A673 (cell line): ENCODE data around the gene BAHD1.

Experiments used
- CTCF ChIP-seq: fragments of 300-800, 200-600 bp; sonication (generic); conservative IDR thresholded peaks from 2 replicates; pipeline ENCODE4 v1.5.1; 2017; ENCODE audit warnings: low read depth, mild to moderate bottlenecking, antibody characterized with exemption, low read length, moderate library complexity, mixed read lengths
- EZH2 ChIP-seq: fragments of 200-600 bp; sonication (generic); IDR thresholded peaks from 2 replicates; pipeline ENCODE4 v1.6.1; 2017; ENCODE audit warnings: borderline replicate concordance, low read depth, mild to moderate bottlenecking, mixed read lengths, antibody characterized with exemption, low read length; ENCODE audit not compliant: poor library complexity, severe bottlenecking

- TF ChIP-seq CTCF = no peak
- no peak for TF ChIP-seq EZH2
Measured at GRCh38 chr15:40436892-40437751, 3.6 kb upstream of the BAHD1 start.
